Measurements from ENCODE around the gene CDH5. TPM values are rescaled to one million over a fixed set of nuclear protein-coding genes. Genes with fewer than 3 reads are reported as not detected.

Gene CDH5
- total RNA-seq, 2 donors from 2014 or later, result 0.18 TPM; not detected in 1

- H3K27me3 ChIP-seq (ENCODE audit: control insufficient read depth, insufficient read depth, low read length, poor library complexity, severe bottlenecking), result no peaks in the 10 kb centered on the region
- no peak overlapping the region for H3K9ac ChIP-seq (ENCODE audit: extremely low read depth, low read length, poor library complexity, severe bottlenecking)
- no peak overlapping the region for H3K27ac ChIP-seq (ENCODE audit: low read depth, low read length)
- H3K4me1 ChIP-seq (ENCODE audit: control insufficient read depth, insufficient read depth, low read length), result no peaks in the 10 kb centered on the region
- Mint-ChIP-seq H3K4me3 (no peak overlapping the region), H3K4me1 (no peaks in the 10 kb centered on the region), H3K27me3 (ENCODE audit: insufficient read depth) (peaks cover 24% of the 10 kb centered on the region), H3K36me3 (ENCODE audit: low read depth) (no peaks in the 10 kb centered on the region), H3K27ac (peak overlapping the region; percentile 8), H3K9me3 (no peaks in the 10 kb centered on the region)
- peak; percentile 55 for DNase-seq
- no peaks in the 10 kb centered on the region for H3K36me3 ChIP-seq (ENCODE audit: control insufficient read depth, insufficient read depth, low read length)
- no peak for TF ChIP-seq CTCF (conservative IDR thresholded peaks at IDR 0.05)
- WGBS, 2 experiments (ENCODE audit: insufficient coverage in 1 of 2, insufficient read length in 1 of 2), result 73 to 78% methylated on average over 5 to 11 of the region's 11 CpGs
- no peaks in the 10 kb centered on the region for H3K9me3 ChIP-seq (ENCODE audit: control insufficient read depth, low read length)
- H3K4me3 ChIP-seq (ENCODE audit: low read length), result no peak overlapping the region
Observed at GRCh38 chr16:66354034-66354909, 12.2 kb upstream of the CDH5 start.

GRCh38 chr16:66355526-66355925, 11.0 kb upstream of the CDH5 start:
- no peak for DNase-seq
- no peaks in the 10 kb centered on the region for H3K27me3 ChIP-seq (ENCODE audit: control insufficient read depth, insufficient read depth, low read length, poor library complexity, severe bottlenecking)
- H3K4me1 Mint-ChIP-seq, result no peaks in the 10 kb centered on the region
- H3K36me3 Mint-ChIP-seq (ENCODE audit: low read depth), result no peaks in the 10 kb centered on the region
- H3K4me1 ChIP-seq (ENCODE audit: control insufficient read depth, insufficient read depth, low read length), result peaks cover 4% of the 10 kb centered on the region
- H3K36me3 ChIP-seq (ENCODE audit: control insufficient read depth, insufficient read depth, low read length), result no peaks in the 10 kb centered on the region
- H3K27me3 Mint-ChIP-seq (ENCODE audit: insufficient read depth), result peaks cover 12% of the 10 kb centered on the region
- no peak for TF ChIP-seq CTCF (conservative IDR thresholded peaks at IDR 0.05)
- no peak overlapping the region for H3K9ac ChIP-seq (ENCODE audit: extremely low read depth, low read length, poor library complexity, severe bottlenecking)
- no peak overlapping the region for H3K27ac Mint-ChIP-seq
- H3K9me3 ChIP-seq (ENCODE audit: control insufficient read depth, low read length), result no peaks in the 10 kb centered on the region
- H3K27ac ChIP-seq (ENCODE audit: low read depth, low read length), result no peak overlapping the region
- no peak overlapping the region for H3K4me3 ChIP-seq (ENCODE audit: low read length)
- no peaks in the 10 kb centered on the region for H3K9me3 Mint-ChIP-seq
- WGBS, 2 experiments (ENCODE audit: insufficient coverage in 1 of 2, insufficient read length in 1 of 2), result 83 to 93% methylated on average over 4 to 8 of the region's 8 CpGs
- no peak overlapping the region for H3K4me3 Mint-ChIP-seq

GRCh38 chr16:66357523-66357928, 9.0 kb upstream of the CDH5 start:
- peak; percentile 86 for DNase-seq
- H3K27me3 Mint-ChIP-seq (ENCODE audit: insufficient read depth), result peaks cover 9% of the 10 kb centered on the region
- H3K4me3 Mint-ChIP-seq, result no peak overlapping the region

More at GRCh38 chr16:66357523-66357928, 9.0 kb upstream of the CDH5 start:
- Mint-ChIP-seq H3K27ac (no peak overlapping the region), H3K36me3 (ENCODE audit: low read depth) (no peaks in the 10 kb centered on the region), H3K4me1 (no peaks in the 10 kb centered on the region), H3K9me3 (no peaks in the 10 kb centered on the region)
- H3K4me3 ChIP-seq (ENCODE audit: low read length), result no peak overlapping the region
- H3K27ac ChIP-seq (ENCODE audit: low read depth, low read length), result no peak overlapping the region
- H3K9me3 ChIP-seq (ENCODE audit: control insufficient read depth, low read length), result no peaks in the 10 kb centered on the region
- H3K4me1 ChIP-seq (ENCODE audit: control insufficient read depth, insufficient read depth, low read length), result peaks cover 4% of the 10 kb centered on the region
- H3K9ac ChIP-seq (ENCODE audit: extremely low read depth, low read length, poor library complexity, severe bottlenecking), result no peak overlapping the region
- H3K27me3 ChIP-seq (ENCODE audit: control insufficient read depth, insufficient read depth, low read length, poor library complexity, severe bottlenecking), result no peaks in the 10 kb centered on the region
- WGBS, 2 experiments (ENCODE audit: insufficient coverage in 1 of 2, insufficient read length in 1 of 2), result 0 to 12% methylated on average over 4 to 5 of the region's 5 CpGs
- TF ChIP-seq CTCF (conservative IDR thresholded peaks at IDR 0.05), result peak; percentile 83
- no peaks in the 10 kb centered on the region for H3K36me3 ChIP-seq (ENCODE audit: control insufficient read depth, insufficient read depth, low read length)
